Keratinocyte (primary cell): ENCODE data around the gene CNP. TPM values are rescaled to one million over a fixed set of nuclear protein-coding genes. Genes with fewer than 3 reads are reported as not detected.

Experiments used
- DNase-seq: peaks from one replicate; pipeline ENCODE4 v3.0.0-alpha.2; 2011; ENCODE audit warnings: low read depth, missing footprints, low spot score
- FAIRE-seq: peaks from 2 replicates; lab custom pipeline; 2011; peaks lifted over from hg19 to GRCh38; lab: Jason Lieb, UNC
- H2AFZ ChIP-seq: 2 replicates; pipeline ENCODE4 v1.6.0; 2012; ENCODE audit warnings: low read length, control low read depth, inconsistent platforms; ENCODE audit not compliant: control insufficient read depth
- H3K27ac ChIP-seq: 2 replicates; pipeline ENCODE4 v1.5.1; 2011; ENCODE audit warnings: low read length; ENCODE audit not compliant: control insufficient read depth, insufficient read depth
- H3K27me3 ChIP-seq: 3 replicates; pipeline ENCODE4 v1.6.0; 2011; ENCODE audit warnings: low read length; ENCODE audit not compliant: control insufficient read depth, insufficient read depth; ENCODE audit errors: extremely low read depth
- H3K36me3 ChIP-seq, 2 experiments: 2 replicates in 1 of 2; 3 replicates in 1 of 2; pipeline ENCODE4 v1.5.1; 2011; ENCODE audit warnings: low read length in 2 of 2, mild to moderate bottlenecking in 1 of 2; ENCODE audit not compliant: control insufficient read depth in 2 of 2, insufficient read depth in 2 of 2; ENCODE audit errors: extremely low read depth in 1 of 2
- H3K4me1 ChIP-seq: 3 replicates; pipeline ENCODE4 v1.5.1; 2011; ENCODE audit warnings: low read length; ENCODE audit not compliant: control insufficient read depth, insufficient read depth; ENCODE audit errors: extremely low read depth
- H3K4me2 ChIP-seq: 3 replicates; pipeline ENCODE4 v1.6.0; 2011; ENCODE audit warnings: low read depth, low read length; ENCODE audit not compliant: control insufficient read depth, insufficient read depth; ENCODE audit errors: extremely low read depth
- H3K4me3 ChIP-seq, 3 experiments: fragments of 200-600 bp in 1 of 3; sonication (generic) in 1 of 3; 2 replicates in 2 of 3; 3 replicates in 1 of 3; pipeline ENCODE4 v1.5.1; 2011 to 2016; ENCODE audit warnings: low read length in 3 of 3, mild to moderate bottlenecking in 3 of 3, control low read depth in 2 of 3, inconsistent platforms in 1 of 3, low read depth in 1 of 3, mixed read lengths in 1 of 3, mixed run types in 1 of 3, moderate library complexity in 1 of 3; ENCODE audit not compliant: control insufficient read depth in 2 of 3, insufficient read depth in 2 of 3; ENCODE audit errors: extremely low read depth in 1 of 3
- H3K79me2 ChIP-seq: 2 replicates; pipeline ENCODE4 v1.6.0; 2012; ENCODE audit warnings: low read length; ENCODE audit not compliant: control insufficient read depth, insufficient read depth
- H3K9ac ChIP-seq: 3 replicates; pipeline ENCODE4 v1.6.0; 2011; ENCODE audit warnings: low read length; ENCODE audit not compliant: control insufficient read depth, insufficient read depth; ENCODE audit errors: extremely low read depth
- H3K9me1 ChIP-seq: 3 replicates; pipeline ENCODE4 v1.6.0; 2011; ENCODE audit warnings: low read length; ENCODE audit not compliant: control insufficient read depth, insufficient read depth; ENCODE audit errors: extremely low read depth
- H3K9me3 ChIP-seq: 2 replicates; pipeline ENCODE4 v1.5.1; 2012; ENCODE audit warnings: low read depth, low read length; ENCODE audit not compliant: control insufficient read depth
- H4K20me1 ChIP-seq: 3 replicates; pipeline ENCODE4 v1.6.0; 2011; ENCODE audit warnings: low read length; ENCODE audit not compliant: control insufficient read depth, insufficient read depth; ENCODE audit errors: extremely low read depth
- CTCF ChIP-seq, 3 experiments: IDR thresholded peaks in 1 of 3; conservative IDR thresholded peaks in 1 of 3; optimal IDR thresholded peaks in 1 of 3; 2 replicates in 2 of 3; 3 replicates in 1 of 3; pipeline versions ENCODE3 to v1.5.1; 2011; ENCODE audit warnings: low read length in 3 of 3, mild to moderate bottlenecking in 3 of 3, moderate library complexity in 2 of 3, control low read depth in 1 of 3, inconsistent platforms in 1 of 3; ENCODE audit not compliant: insufficient read depth in 2 of 3; ENCODE audit errors: extremely low read depth in 1 of 3
- EZH2 ChIP-seq: IDR thresholded peaks from one replicate; pipeline ENCODE4 v1.6.1; 2012; ENCODE audit warnings: inconsistent platforms, mild to moderate bottlenecking, low read length, moderate library complexity
- dilution Hi-C: fragments of 300-500 bp; cut with MboI; formaldehyde crosslinking; loops from one replicate; pipeline ENCODE4 v1.7.0; 2020; ENCODE audit warnings: low sequenced_read_pairs; ENCODE audit not compliant: extremely low pct_ligation_motif_present
- polyA plus RNA-seq, 5 experiments: library from polyadenylated mRNA; depleted of rRNA in 3 of 5; stranded (reverse) in 3 of 5; stranded (forward) in 1 of 5; unstranded in 1 of 5; fragments of >200 nt; gene quantifications; 1 replicate in 1 of 5; 2 replicates in 3 of 5; 3 replicates in 1 of 5; pipeline versions ENCODE4 v1.2.1 to v1.2.3, GENCODE V29; 2011 to 2012; ENCODE audit warnings: missing spikeins in 2 of 5, low read depth in 1 of 5, low replicate concordance in 1 of 5

The CNP gene
- polyA plus RNA-seq, 1 donor (not counting 4 experiments of a cell fraction or from before 2014, with no cell fraction given), result 32.4 TPM

GRCh38 chr17:42023524-42024349 is 57.1 kb downstream of the CNP start:
- Histone ChIP-seq H3K79me2 (peaks cover 21% of the 10 kb centered on the region), H3K27ac (no peak overlapping the region), H3K9ac (no peak overlapping the region), H3K27me3 (no peaks in the 10 kb centered on the region), H3K9me1 (no peaks in the 10 kb centered on the region), H3K4me1 (peaks cover 20% of the 10 kb centered on the region), H3K4me2 (no peak overlapping the region), H3K36me3 (peaks cover 16 to 29% of the 10 kb centered on the region in 2 experiments), H2AFZ (no peak overlapping the region), H4K20me1 (no peaks in the 10 kb centered on the region), H3K9me3 (no peaks in the 10 kb centered on the region), H3K4me3 (no peak overlapping the region)
- FAIRE-seq (no peak), DNase-seq (no peak)
- TF ChIP-seq CTCF (optimal IDR thresholded peaks at IDR 0.05 in 1 of 3, IDR thresholded peaks at IDR 0.05 in 1 of 3, conservative IDR thresholded peaks at IDR 0.05 in 1 of 3; ENCODE audit: extremely low read depth in 1 of 3, insufficient read depth in 2 of 3, low read length in 3 of 3) (no peak), EZH2 (no peak)
- dilution Hi-C loops, result no loop called here

GRCh38 chr17:42025191-42025579 is 58.6 kb downstream of the CNP start:
- Histone ChIP-seq H2AFZ (no peak overlapping the region), H3K79me2 (peaks cover 19% of the 10 kb centered on the region), H3K4me2 (no peak overlapping the region), H3K27ac (no peak overlapping the region), H3K36me3 (peaks cover 16 to 29% of the 10 kb centered on the region in 2 experiments), H3K9me3 (no peaks in the 10 kb centered on the region), H3K4me1 (peaks cover 15% of the 10 kb centered on the region), H4K20me1 (no peaks in the 10 kb centered on the region), H3K4me3 (no peak overlapping the region), H3K9me1 (no peaks in the 10 kb centered on the region), H3K27me3 (no peaks in the 10 kb centered on the region), H3K9ac (no peak overlapping the region)
- FAIRE-seq (no peak), DNase-seq (no peak)
- TF ChIP-seq CTCF (optimal IDR thresholded peaks at IDR 0.05 in 1 of 3, IDR thresholded peaks at IDR 0.05 in 1 of 3, conservative IDR thresholded peaks at IDR 0.05 in 1 of 3; ENCODE audit: extremely low read depth in 1 of 3, insufficient read depth in 2 of 3, low read length in 3 of 3) (no peak), EZH2 (no peak)
- dilution Hi-C loops, result no loop called here
